ENCODE results near the gene FOXN4.
"Not testable (repeated sequence)": the region's sequence is repeated elsewhere in the genome, so short reads cannot be mapped to it uniquely, and the experiment has no call there.

The FOXN4 gene, protein sequence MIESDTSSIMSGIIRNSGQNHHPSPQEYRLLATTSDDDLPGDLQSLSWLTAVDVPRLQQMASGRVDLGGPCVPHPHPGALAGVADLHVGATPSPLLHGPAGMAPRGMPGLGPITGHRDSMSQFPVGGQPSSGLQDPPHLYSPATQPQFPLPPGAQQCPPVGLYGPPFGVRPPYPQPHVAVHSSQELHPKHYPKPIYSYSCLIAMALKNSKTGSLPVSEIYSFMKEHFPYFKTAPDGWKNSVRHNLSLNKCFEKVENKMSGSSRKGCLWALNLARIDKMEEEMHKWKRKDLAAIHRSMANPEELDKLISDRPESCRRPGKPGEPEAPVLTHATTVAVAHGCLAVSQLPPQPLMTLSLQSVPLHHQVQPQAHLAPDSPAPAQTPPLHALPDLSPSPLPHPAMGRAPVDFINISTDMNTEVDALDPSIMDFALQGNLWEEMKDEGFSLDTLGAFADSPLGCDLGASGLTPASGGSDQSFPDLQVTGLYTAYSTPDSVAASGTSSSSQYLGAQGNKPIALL

DNA sequence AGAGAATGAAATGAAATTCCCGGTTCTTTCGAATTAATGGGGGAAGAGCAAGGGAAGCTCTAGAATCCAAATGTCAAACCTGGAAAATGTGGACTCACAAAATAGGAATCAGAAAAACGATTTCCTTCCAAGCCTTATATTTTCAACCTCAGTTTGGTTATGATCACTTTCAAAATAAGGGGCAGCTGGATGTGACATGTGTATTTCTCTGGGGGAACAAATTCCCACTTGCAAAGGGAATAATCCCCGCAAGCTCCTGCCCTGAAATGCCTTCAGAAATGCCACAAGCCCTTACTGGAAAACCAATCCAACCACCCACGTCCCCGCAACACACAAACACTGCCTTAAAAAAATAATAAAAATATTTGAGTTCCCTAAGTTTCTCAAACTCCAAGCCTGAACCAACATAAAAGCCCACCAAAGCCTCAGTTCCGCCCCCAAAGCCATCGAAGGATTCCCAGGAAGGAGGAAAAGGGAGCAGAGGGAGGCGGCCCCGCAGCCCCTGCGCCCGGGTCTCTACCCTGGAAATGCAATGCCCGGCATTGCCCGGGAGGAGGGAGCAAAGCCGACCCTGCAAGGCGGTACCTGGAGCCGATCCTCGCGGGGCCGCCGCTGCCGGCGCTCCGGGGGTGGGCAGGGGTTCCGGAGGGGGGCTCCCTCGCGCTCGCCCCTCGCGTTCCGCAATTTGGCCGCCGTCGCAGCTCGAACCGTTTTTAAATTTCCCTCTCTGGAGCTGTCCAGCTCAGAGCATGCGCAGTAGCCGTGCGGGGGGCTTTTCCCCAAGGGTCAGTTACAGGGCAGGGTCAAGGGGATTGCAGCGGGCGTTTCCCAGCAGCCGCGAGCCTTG lies at the start of gene FOXN4:
TSS of gene FOXN4 (minus strand) at position 751 of the 847 bp plus-strand sequence. CDS start 963 bp downstream, outside the sequence.
- DNase-seq = peak in 1 of 2 experiments; percentile 76

DNA sequence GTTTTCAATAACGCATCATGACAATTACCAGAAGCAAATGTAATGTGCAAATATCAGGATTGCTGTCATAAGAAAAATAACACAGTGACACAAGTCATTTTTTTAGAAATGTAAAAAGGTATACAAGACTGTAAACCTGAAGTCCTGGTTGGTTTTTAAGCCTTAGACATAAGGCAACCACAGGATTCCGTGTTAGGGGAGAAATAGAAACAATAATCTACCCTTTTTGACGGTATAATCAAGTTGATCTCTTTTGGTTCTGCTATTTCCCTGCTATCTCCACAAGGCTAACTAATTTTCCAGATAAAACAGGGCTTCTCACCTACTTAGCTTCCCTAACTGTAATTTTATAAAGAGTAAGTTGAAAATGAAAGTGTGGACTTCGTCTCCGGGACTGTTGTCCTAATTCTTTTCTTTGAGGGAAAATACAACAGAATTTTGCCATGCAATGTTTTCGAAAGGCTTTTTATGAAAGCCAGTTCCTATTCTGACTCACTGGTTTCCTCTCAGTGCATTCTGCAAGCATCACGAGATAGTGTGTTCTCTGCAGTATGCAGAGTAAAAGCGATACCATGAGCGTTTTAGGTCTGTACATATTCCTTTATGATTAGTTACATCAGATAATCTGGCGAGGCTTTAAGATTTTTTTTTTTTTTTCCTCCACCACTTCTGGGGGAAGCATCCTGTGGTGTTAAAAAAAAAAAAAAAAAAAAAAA lies 49.2 kb upstream of the FOXN4 start:
- no peak for DNase-seq

DNA sequence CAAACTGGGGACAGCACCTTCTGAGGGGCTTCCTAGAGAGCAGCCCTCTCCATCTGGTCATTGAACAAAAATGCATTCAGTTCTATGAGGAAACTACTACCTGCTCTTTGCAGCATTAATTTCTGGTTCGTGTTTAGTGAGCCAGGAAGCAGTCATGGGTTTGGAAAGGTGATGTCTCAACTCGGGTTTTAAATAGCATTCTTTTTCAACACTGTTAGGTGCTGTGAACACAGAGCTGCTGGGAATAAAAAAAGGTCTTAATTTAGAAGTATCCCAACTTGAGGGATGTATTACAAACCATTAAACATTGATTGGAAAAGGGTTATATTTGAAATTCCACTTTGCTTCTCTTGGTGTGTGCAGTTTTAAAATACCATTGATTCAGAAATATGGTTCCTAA lies 47.9 kb upstream of the FOXN4 start:
- DNase-seq = peak in 1 of 2 experiments; percentile 58

DNA sequence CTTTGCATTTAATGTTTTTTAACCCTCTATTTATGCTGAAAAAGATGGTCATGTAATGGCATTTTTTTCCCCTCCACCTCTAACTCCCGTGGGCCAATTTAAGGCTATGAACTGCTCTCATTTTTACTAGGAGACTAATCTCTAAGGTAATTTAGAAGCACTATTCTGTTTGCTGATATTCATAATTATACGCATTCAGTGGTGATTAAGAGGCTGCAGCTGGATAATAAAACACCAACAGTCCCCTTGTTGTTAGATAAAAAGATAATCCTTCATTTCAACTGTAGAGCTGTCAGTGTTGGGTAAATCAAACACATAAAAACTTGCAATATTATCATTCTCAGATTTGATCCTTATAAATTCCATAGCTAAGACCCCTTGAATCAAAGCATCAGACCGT lies 47.5 kb upstream of the FOXN4 start:
- peak; percentile 72 for DNase-seq

DNA sequence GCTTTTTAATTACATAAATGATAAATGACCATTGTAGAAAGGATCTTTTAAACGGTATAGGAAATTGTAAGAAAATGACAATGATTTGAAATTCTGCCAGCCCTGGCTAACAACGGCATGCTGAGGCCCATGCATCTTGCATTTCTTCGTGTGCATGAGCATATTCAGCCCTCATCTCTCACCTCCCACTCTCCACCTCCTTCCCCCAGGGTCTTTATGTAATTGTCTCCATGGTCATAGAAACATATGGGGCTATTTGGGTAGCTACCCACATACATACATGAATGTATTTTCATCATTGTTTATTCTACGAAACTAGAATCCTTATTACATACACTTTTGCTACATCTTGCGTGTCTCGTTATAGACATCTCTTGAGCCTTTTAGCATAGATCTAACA lies 43.1 kb upstream of the FOXN4 start:
- DNase-seq = no peak

DNA sequence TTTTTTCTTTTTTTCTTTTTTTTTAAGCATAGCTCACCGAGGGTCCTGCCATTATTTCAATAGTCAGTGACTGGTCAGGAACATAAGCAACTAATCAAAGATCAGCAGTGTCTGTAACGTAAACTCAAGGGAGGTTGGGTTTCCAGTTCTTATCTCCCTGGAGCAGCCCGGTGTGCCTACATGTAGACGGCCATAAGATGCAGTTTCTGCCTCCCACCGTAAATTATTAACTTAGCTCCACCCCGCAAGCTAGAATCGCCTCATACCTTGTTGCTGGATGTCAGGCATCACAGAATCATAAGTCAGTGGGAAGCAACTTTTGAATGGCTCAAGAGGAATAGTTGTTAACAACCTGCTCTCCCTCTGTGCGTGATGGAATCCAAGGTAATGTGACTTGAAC lies 38.5 kb upstream of the FOXN4 start, which contains the start of gene MYO1H:
TSS of gene MYO1H (plus strand) at position 312 of the 400 bp plus-strand sequence. CDS start at position 373, 61 bp downstream.
- DNase-seq = no peak

DNA sequence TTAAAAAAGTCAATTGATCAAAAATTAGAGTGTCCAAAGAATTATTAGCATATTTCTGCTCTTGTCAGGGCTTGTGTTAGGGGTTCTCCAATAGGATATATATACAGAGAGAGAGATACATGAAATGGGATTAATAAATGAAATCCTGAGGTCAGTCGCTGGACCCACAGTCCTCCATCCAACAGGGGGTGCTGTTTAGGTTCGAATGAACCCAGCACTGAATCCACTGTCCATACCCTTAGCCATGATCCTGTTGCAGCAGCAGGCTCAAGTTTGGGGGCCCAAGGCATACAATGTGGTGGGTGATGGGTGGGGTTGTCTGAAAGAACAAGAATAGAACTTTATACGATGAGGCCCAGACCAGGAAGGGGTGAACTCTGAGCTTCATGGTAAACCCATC lies 37.8 kb upstream of the FOXN4 start:
- no peak for DNase-seq

DNA sequence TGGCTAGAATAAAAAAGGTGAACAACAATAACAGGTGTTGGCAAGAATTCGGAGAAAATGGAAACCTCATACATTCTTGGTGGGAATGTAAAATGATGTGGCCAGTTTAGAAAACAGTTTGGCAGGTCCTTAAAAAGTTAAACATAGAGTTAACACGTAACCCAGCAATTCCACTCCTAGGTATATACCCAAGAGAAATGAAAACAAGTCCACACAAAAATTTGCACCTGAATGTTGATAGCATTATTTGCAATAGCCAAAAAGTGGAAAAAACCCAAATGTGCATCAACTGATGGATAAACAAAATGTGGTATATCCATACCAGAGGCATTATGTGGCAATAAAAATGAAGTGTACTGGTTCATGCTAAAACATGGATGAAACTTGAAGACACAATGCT lies 36.3 kb upstream of the FOXN4 start:
- no peak for DNase-seq

DNA sequence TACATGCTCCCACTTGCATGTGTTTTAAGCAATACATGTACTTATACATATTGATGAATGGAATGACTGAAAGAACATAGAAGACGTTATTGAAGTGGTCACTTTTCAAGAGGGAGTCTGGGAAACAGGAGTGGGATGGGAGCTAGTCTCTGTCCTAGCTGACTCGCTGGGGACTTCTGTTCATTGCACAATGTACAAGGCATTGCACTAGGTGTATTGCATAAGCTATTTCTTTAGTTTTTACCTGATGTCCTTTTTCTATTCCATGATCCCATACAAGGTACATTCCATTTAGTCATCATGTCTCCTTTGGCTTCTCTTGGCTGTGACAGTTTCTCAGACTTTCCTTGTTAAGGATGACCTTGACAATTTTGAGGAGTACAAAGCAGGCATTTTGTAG lies 34.6 kb upstream of the FOXN4 start:
- DNase-seq = no peak

DNA sequence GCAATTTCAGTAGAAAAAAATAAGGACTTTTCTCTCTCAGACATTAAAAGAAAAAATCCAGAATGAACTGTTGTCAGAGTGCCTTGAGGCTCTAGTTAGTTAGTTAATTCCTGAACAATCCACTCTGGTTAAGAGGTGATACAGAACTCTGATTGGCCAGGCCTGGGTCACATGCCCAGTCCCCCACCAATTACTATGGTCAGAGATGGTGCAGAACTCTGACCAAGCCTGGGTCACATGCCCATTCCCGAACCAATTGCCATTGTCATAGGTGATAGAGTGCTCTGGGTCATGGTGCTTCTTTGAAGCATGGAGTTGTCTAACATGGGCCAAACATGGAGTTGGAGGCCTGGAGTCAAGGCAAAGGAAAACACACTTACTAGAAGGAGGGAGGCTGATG lies 27.5 kb upstream of the FOXN4 start:
- DNase-seq = no peak

DNA sequence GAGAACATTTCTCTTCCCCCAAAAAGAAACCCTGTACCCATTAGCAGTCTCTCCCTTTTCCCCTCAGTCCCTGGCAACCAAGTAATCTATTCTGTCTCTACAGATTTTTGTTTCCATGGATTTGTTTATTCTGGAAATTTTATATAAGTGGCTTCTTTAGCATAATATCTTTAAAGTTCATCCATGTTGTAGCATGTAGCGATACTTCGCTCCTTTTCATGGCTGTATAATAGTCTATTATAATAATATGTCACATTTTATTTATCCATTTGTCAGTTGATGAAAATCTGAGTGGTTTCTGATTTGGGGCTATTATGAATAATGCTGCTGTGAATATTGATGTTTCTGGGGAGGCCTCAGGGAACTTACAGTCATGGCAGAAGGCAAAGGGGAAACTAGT lies 25.8 kb upstream of the FOXN4 start:
- no peak for DNase-seq

DNA sequence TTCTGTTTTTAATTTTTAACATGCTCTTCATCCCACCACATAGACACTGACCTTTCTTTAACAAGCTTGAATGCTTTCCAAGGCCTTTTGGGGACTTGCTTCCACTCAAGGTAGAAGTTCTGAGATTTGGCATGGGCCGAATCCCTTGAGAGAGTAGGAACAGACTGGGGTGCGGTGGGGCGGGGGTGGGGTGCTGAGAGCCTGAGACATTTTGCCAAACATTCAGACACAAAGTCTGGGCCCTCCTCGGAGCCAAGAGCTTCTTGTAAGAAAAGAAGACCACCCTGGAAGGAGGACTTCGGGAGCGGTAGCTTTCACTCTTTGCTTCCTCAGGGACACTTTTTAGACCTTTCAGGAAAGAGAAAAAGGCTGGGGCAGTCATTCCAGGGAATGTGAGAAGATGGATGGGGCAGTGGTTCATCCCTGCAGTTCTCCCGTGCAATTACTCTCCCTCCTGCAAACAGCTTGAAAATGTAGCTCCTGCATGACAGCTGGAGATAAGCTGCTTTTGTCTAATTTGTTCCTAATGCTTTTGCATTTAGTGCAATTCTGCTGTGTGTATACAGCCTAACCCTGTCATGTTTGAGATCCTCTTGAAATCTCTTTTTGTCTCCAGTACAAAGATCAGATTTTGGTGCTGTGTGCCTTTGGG lies 22.3 kb upstream of the FOXN4 start:
- DNase-seq = no peak

DNA sequence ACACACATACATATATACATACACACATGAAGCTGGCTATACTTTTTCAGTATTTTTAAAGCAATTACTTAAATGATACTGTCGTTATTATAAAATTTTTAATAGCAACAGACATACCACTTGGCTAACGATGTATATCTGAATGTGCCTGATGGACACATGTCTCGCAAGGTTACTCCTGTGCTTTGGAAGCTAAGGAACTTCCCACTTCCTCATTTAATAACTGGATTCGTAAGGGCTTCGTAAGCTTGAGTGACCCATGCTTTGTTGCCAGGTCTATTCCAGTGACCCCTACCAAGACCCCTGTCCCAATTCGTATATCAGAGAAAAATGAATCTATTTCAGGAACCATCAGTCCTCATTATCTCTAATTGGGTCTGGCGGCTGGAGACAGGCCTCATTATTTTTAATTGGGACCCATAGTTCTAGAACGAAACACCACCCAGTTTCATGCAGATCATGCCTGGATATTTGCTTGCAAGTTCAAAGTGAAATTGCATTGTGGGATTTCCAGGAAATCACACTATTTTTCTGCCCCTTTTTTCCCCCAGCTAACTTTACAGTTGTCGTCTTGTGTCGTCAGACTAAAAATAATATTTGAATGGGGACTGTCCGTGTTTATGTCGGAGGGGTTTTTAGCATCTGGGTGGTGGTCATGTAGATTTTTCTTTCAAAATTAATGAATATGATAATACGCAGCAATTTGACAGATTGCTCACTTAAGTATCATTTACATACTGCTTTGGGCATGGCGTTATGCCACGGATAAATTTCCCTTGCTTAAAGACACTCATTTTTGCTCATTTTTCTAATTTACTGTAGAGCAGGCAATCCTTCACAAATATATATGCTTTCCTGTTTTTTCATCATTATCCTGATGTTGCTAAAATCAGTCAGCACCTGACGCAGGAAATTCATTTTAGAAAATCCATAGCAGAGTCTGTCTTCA lies 21.5 kb upstream of the FOXN4 start:
- no peak for DNase-seq

DNA sequence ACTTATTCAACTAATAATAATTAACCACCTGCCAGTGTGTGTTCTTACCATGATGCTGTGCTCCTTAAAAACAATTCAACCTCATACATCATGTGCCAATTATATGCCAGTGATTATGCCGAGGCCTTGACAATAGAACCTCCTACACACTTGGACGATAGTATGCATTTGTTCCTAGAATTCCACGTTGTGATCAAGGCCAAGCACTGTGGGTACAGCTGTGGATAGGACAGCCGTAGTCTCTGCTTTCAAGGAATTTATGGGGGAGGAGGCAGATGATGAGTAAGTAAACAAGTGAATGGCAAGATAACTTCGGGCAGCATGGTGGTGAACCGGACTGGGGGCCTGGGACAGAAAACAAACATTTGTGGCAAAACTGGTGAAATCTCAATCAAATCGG lies 20.6 kb upstream of the FOXN4 start:
- no peak for DNase-seq

DNA sequence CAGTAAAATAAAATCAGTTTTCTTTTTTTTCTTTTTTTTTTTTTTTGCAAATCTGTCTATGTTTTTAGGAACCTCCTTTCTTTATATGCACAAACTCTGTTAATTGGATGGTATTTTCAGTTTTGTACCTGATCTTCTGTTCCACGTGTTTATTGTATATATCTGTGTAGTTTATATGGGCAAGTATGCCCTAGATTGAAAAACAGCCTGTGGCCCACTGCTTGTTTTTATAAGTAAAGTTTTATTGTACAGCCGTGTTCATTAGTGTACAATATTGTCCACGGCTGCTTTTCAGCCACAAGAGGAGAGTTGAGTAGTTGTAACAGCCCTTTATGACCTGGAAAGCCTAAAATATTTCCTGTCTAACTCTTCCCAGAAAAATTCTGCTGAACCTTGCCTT lies 19.9 kb upstream of the FOXN4 start:
- DNase-seq = no peak

DNA sequence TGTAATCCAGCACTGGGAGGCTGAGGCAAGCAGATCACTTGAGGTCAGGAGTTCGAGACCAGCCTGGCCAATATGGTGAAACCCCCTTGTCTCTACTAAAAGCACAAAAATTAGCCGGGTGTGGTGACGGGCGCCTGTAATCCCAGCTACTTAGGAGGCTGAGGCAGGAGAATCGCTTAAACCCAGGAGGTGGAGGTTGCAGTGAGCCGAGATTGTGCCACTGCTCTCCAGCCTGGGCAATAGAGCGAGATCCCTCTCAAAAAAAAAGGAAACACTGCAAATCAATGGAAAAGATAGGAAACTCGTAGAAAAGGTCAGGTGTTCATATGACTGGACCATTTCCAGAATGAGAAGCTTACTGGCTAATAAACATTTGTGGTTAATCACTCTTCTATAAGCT lies 12.2 kb upstream of the FOXN4 start:
- DNase-seq = not testable (repeated sequence)

DNA sequence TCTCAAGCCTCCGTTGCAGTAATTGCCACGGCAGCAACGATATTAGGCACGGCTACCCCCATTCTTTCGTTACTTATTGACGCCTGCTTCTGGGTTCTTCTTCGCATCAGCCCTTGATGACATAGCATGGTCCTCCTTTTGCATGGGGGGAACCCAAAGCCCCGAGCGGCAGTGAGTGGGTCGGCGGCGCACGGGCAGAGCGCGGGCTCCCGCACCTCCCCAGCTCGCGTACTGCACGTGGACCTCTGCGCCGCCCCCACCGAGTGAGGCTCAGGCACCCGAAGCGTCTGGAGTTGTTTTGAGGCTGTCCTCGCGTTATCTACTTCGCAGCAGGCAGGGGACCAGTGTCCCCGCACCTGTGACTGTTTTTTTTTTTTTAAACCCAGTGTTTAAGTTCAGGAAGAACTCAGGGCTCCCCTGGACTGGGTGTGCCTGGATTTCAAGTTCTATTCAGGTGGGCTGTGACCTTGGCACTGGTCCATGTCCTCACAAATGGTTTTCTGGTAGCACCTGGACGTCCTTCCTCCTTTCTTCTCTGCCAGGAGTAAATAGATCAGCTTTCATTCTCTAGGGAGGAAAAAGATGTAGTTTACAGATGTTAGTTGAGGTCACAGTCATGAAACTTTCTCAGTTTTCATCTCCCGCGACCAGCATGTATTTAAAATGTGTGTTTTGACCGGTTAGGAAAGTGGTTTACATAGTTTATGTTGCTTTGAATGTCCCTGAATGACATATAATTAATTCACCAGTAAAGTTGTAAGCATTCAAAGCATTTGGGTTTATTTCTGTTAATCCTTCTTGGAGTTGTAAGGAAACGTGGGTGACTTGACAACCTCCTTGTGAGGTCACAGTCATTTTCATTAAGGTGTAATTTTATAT lies 1.4 kb upstream of the FOXN4 start:
- DNase-seq = peak; percentile 50 to 68

DNA sequence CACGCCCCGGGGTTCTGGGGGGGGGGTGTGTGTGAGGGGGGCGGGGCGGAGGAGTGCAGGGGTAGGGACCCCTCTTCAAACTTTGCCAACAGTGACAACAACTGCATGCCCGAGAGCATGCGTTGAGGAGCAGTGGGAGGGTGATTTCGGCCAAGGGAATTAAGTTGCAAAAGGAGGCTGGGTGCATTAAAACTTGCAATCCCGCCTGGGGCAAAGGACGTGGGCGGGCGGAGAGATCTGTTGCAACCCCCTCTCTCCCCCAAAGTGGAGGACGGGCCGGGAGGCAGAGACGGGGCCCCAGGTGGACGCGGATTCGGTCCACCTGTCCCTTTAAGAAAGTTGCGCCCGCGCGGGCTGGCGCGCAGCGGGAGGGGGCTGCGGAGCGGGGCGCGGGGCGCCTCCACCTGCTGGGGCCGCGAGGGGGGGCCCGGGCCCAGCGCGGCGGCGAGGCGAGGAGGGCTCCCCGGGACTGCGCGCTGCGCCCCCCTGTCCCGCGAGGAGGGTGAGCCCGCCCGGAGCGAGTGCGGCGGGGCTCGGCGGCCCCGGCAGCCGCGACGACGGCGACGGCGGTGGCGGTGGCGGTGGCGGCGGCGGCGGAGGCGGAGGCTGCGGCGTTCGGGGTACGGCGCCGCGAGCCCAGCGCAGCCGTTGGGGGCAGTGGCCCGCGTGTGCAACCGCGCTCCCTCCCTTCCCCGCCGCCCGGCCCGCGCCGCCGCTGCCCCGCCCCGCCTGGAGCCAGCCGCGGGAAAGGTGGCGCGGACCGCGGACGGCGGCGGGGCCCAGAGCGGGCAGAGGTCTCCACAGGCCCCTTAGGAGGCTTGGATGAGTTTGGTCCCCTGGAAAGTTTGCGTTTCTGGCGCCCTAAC lies 530 bp upstream of the FOXN4 start:
- peak in 1 of 2 experiments; percentile 84 for DNase-seq

DNA sequence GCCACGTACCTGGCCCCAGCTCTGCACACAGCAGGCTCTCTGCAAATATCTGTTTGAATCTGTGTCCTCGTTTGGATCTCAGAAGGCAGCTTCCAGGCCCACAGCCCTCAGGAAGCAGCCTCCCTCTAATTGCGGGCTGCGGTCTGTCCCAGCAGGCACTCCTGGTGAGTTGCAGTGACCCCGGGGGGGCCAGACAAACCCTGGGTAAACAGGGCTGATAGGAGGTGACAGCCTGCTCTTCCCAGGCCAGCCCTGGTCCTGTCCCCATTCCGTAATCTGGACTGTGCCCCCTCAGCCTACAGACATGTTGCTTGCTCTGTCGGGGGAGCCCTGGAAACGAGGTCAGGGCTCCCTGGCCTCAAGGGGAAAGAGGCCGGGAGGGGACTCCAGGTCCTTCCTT lies 2.0 kb downstream of the FOXN4 start:
- DNase-seq = peak in 1 of 2 experiments; percentile 32

All from NCI-H526 (cell line).